ENCODE results near the gene CMTM5. TPM values are rescaled to one million over a fixed set of nuclear protein-coding genes. Genes with fewer than 3 reads are reported as not detected.

The CMTM5 gene
- polyA plus RNA-seq, 1 of the 3 experiments (the other 2 are of a cell fraction), result 0.13 TPM

- H3K79me2 ChIP-seq (ENCODE audit: insufficient read depth), result no peaks in the 10 kb centered on the region
- H3K9me2 ChIP-seq, result no peaks in the 10 kb centered on the region
- ChIA-PET CTCF (interaction anchor here (0.9 to 2.3 kb wide), 2 partner anchors 24 to 29 kb away, joined by 3 to 6 read pairs; no protein-coding TSS in a partner anchor), POLR2A (no interaction called here)
- no peaks in the 10 kb centered on the region for H3K9me3 ChIP-seq
- 95% methylated on average over 6 of the region's 6 CpGs for WGBS (ENCODE audit: low lambda C conversion rate)
- no peaks in the 10 kb centered on the region for H3F3A ChIP-seq (replicated peaks; ENCODE audit: insufficient read depth)
- no peak for TF ChIP-seq RXRA (IDR thresholded peaks at IDR 0.05; ENCODE audit: borderline replicate concordance, low read depth)
- TF ChIP-seq RAD21 (IDR thresholded peaks at IDR 0.05; ENCODE audit: low read length), result no peak
- TF ChIP-seq POLR2AphosphoS5 (IDR thresholded peaks at IDR 0.05; ENCODE audit: low read depth, low read length), result no peak
- H2AFZ ChIP-seq (ENCODE audit: low read depth), result no peak overlapping the region
- H3K4me3 ChIP-seq (ENCODE audit: low read depth in 2 of 2, low read length in 1 of 2), result no peak overlapping the region
- no peak overlapping the region for H3K9ac ChIP-seq
- H3K4me2 ChIP-seq, result no peak overlapping the region
- H3K27me3 ChIP-seq (ENCODE audit: insufficient read depth), result no peaks in the 10 kb centered on the region
- H4K20me1 ChIP-seq (ENCODE audit: insufficient read depth), result no peaks in the 10 kb centered on the region
- H3K36me3 ChIP-seq (replicated peaks in 1 of 2; ENCODE audit: control insufficient read depth in 1 of 2, insufficient read depth in 2 of 2, low read length in 1 of 2), result peaks cover 0 to 2% of the 10 kb centered on the region in 2 experiments
- peaks cover 0 to 12% of the 10 kb centered on the region in 2 experiments; a peak in 1 of 4 replicates for H3K4me1 ChIP-seq (ENCODE audit: control insufficient read depth in 1 of 2, insufficient read depth in 2 of 2, low read depth in 1 of 2, low read length in 1 of 2)
- H3K27ac ChIP-seq (ENCODE audit: low read depth in 2 of 2, low read length in 1 of 2), result no peak overlapping the region
- DNase-seq, result no peak
Measured at GRCh38 chr14:23355871-23356435, 20.9 kb upstream of the CMTM5 start.

GRCh38 chr14:23356662-23357061 lies 20.2 kb upstream of the CMTM5 start:
- Histone ChIP-seq H3K4me2 (no peak overlapping the region), H3K9me3 (no peaks in the 10 kb centered on the region), H3K27ac (ENCODE audit: low read depth in 2 of 2, low read length in 1 of 2) (no peak overlapping the region), H2AFZ (ENCODE audit: low read depth) (no peak overlapping the region), H3K9ac (no peak overlapping the region), H3K4me1 (ENCODE audit: control insufficient read depth in 1 of 2, insufficient read depth in 2 of 2, low read depth in 1 of 2, low read length in 1 of 2) (peaks cover 0 to 7% of the 10 kb centered on the region in 2 experiments; a peak in 1 of 4 replicates), H3K36me3 (replicated peaks in 1 of 2; ENCODE audit: control insufficient read depth in 1 of 2, insufficient read depth in 2 of 2, low read length in 1 of 2) (peaks cover 0 to 2% of the 10 kb centered on the region in 2 experiments), H3F3A (replicated peaks; ENCODE audit: insufficient read depth) (no peaks in the 10 kb centered on the region), H3K4me3 (ENCODE audit: low read depth in 2 of 2, low read length in 1 of 2) (no peak overlapping the region), H3K9me2 (no peaks in the 10 kb centered on the region), H3K27me3 (ENCODE audit: insufficient read depth) (no peaks in the 10 kb centered on the region), H4K20me1 (ENCODE audit: insufficient read depth) (no peaks in the 10 kb centered on the region), H3K79me2 (ENCODE audit: insufficient read depth) (no peaks in the 10 kb centered on the region)
- no CpG with 5 or more reads among the region's 4 CpGs for WGBS (ENCODE audit: low lambda C conversion rate)
- no peak for DNase-seq
- POLR2A ChIA-PET, result no interaction called here
- no peak for TF ChIP-seq FOXJ3 (CRISPR knock-in tag; IDR thresholded peaks at IDR 0.05)
- TF ChIP-seq USF1 (IDR thresholded peaks at IDR 0.05; ENCODE audit: borderline replicate concordance, low read depth), result no peak
- TF ChIP-seq RCOR1 (IDR thresholded peaks at IDR 0.05; ENCODE audit: low read length), result no peak
- TF ChIP-seq RAD21 (IDR thresholded peaks at IDR 0.05; ENCODE audit: low read length), result no peak
- no peak for TF ChIP-seq GATA2 (CRISPR knock-in tag; IDR thresholded peaks at IDR 0.05)
- TF ChIP-seq MAX (IDR thresholded peaks at IDR 0.05; ENCODE audit: low read depth), result no peak
- no peak for TF ChIP-seq USF2 (IDR thresholded peaks at IDR 0.05; ENCODE audit: borderline replicate concordance, low read depth, low read length)
- TF ChIP-seq JUND (IDR thresholded peaks at IDR 0.05), result no peak
- no peak for TF ChIP-seq SIN3A (IDR thresholded peaks at IDR 0.05; ENCODE audit: borderline replicate concordance, low read depth, low read length)
- no peak for TF ChIP-seq EZH2phosphoT487 (IDR thresholded peaks at IDR 0.05; ENCODE audit: borderline replicate concordance, low read depth)
- no peak for TF ChIP-seq TEAD4 (IDR thresholded peaks at IDR 0.05; ENCODE audit: borderline replicate concordance, insufficient read depth)
- no peak for TF ChIP-seq IRF3 (IDR thresholded peaks at IDR 0.05; ENCODE audit: low read depth, low read length)
- TF ChIP-seq CHD2 (IDR thresholded peaks at IDR 0.05; ENCODE audit: low read length, partially characterized antibody), result no peak
- no peak for TF ChIP-seq MEF2A (IDR thresholded peaks at IDR 0.05; ENCODE audit: borderline replicate concordance, low read depth)
- no peak for TF ChIP-seq ELF1 (IDR thresholded peaks at IDR 0.05)
- TF ChIP-seq GABPA (IDR thresholded peaks at IDR 0.05; ENCODE audit: low read depth), result no peak
- no peak for TF ChIP-seq TCF12 (IDR thresholded peaks at IDR 0.05)
- no peak for TF ChIP-seq RXRA (IDR thresholded peaks at IDR 0.05; ENCODE audit: borderline replicate concordance, low read depth)
- TF ChIP-seq REST (IDR thresholded peaks at IDR 0.05; ENCODE audit: low read depth, low read length), result no peak
- TF ChIP-seq EP300 (IDR thresholded peaks at IDR 0.05; ENCODE audit: borderline replicate concordance in 1 of 2, low read depth in 1 of 2, low read length in 1 of 2), result no peak
- CTCF ChIA-PET, result interaction anchor here (0.8 to 6.4 kb wide), 3 partner anchors 24 to 34 kb away, joined by 3 to 42 read pairs (median 6); no protein-coding TSS in a partner anchor
